ENCODE results near the gene SEMA3G.

The SEMA3G gene

GRCh38 chr3:52394751-52395502, 50.0 kb downstream of the SEMA3G start:
- no peak for DNase-seq (ENCODE audit: low spot score)

- DNase-seq (ENCODE audit: low spot score): no peak
Measured at GRCh38 chr3:52393959-52394670, 50.8 kb downstream of the SEMA3G start.

- no peak for DNase-seq (ENCODE audit: low spot score)
Measured at GRCh38 chr3:52393131-52393807, 51.6 kb downstream of the SEMA3G start.

GRCh38 chr3:52392216-52392930, 52.5 kb downstream of the SEMA3G start:
- no peak for DNase-seq (ENCODE audit: low spot score)

GRCh38 chr3:52391096-52391495, 53.8 kb downstream of the SEMA3G start:
- DNase-seq (ENCODE audit: low spot score): no peak

- no peak for DNase-seq (ENCODE audit: low spot score)
Measured at GRCh38 chr3:52388933-52389332, 56.0 kb downstream of the SEMA3G start.

GRCh38 chr3:52388348-52388821, 56.5 kb downstream of the SEMA3G start:
- DNase-seq (ENCODE audit: low spot score): no peak

- DNase-seq (ENCODE audit: low spot score): no peak
Measured at GRCh38 chr3:52387481-52387880, 57.4 kb downstream of the SEMA3G start.

- no peak for DNase-seq (ENCODE audit: low spot score)
Measured at GRCh38 chr3:52385157-52385556, 59.7 kb downstream of the SEMA3G start.

GRCh38 chr3:52384019-52384761, 60.7 kb downstream of the SEMA3G start:
- no peak for DNase-seq (ENCODE audit: low spot score)

- no peak for DNase-seq (ENCODE audit: low spot score)
Measured at GRCh38 chr3:52383446-52383845, 61.5 kb downstream of the SEMA3G start.
